Renal cortex interstitium (tissue), 15 donors: Measurements from ENCODE around the gene SLC7A1. TPM values are rescaled to one million over a fixed set of nuclear protein-coding genes. Genes with fewer than 3 reads are reported as not detected.
"Not testable (repeated sequence)": the region's sequence is repeated elsewhere in the genome, so short reads cannot be mapped to it uniquely, and the experiment has no call there.

Source experiments
- DNase-seq, 11 donors: peaks; one replicate each; pipeline ENCODE4 v3.0.0-alpha.2; 2013; ENCODE audit warnings: low read depth in 9 of 11, low spot score in 4 of 11; ENCODE audit errors: extremely low read depth in 1 of 11
- long read RNA-seq, 16 experiments: transcript quantifications; one replicate each; lab custom pipeline, GENCODE V29; 2026
- polyA plus RNA-seq, 3 donors: library from polyadenylated mRNA; unstranded; fragments of 120-200 nt; gene quantifications; one replicate each; pipeline ENCODE4 v1.2.1, GENCODE V29; 2013; ENCODE audit not compliant: insufficient read length in 3 of 3

Gene SLC7A1
- polyA plus RNA-seq = 10 to 100 TPM; 13.9 to 30.0 (median 14.8) TPM
- long read RNA-seq, donor 1, full-length matches to known transcripts = 1 of 16 reads
- long read RNA-seq, donor 1, partial matches to known transcripts = 15 of 16 reads
- long read RNA-seq, donor 1, other reads (novel, unspliced or antisense) = 0 of 16 reads
- long read RNA-seq, donor 2, full-length matches to known transcripts = 1 of 1 reads
- long read RNA-seq, donor 2, partial matches to known transcripts = 0 of 1 reads
- long read RNA-seq, donor 2, other reads (novel, unspliced or antisense) = 0 of 1 reads
- long read RNA-seq, donor 3, full-length matches to known transcripts = 1 of 1 reads
- long read RNA-seq, donor 3, partial matches to known transcripts = 0 of 1 reads
- long read RNA-seq, donor 3, other reads (novel, unspliced or antisense) = 0 of 1 reads
- long read RNA-seq, donor 4, full-length matches to known transcripts = 4 of 4 reads
- long read RNA-seq, donor 4, partial matches to known transcripts = 0 of 4 reads
- long read RNA-seq, donor 4, other reads (novel, unspliced or antisense) = 0 of 4 reads
- long read RNA-seq, donor 5 = 0 reads
- long read RNA-seq, donor 6, full-length matches to known transcripts = 3 of 3 reads
- long read RNA-seq, donor 6, partial matches to known transcripts = 0 of 3 reads
- long read RNA-seq, donor 6, other reads (novel, unspliced or antisense) = 0 of 3 reads
- long read RNA-seq, donor 7, full-length matches to known transcripts = 1 of 1 reads
- long read RNA-seq, donor 7, partial matches to known transcripts = 0 of 1 reads
- long read RNA-seq, donor 7, other reads (novel, unspliced or antisense) = 0 of 1 reads
- long read RNA-seq, donor 8, full-length matches to known transcripts = 3 of 3 reads
- long read RNA-seq, donor 8, partial matches to known transcripts = 0 of 3 reads
- long read RNA-seq, donor 8, other reads (novel, unspliced or antisense) = 0 of 3 reads
- long read RNA-seq, donor 9, full-length matches to known transcripts = 3 of 3 reads
- long read RNA-seq, donor 9, partial matches to known transcripts = 0 of 3 reads
- long read RNA-seq, donor 9, other reads (novel, unspliced or antisense) = 0 of 3 reads
- long read RNA-seq, donor 10, full-length matches to known transcripts = 1 of 1 reads
- long read RNA-seq, donor 10, partial matches to known transcripts = 0 of 1 reads
- long read RNA-seq, donor 10, other reads (novel, unspliced or antisense) = 0 of 1 reads
- long read RNA-seq, donor 11, full-length matches to known transcripts = 7 of 7 reads
- long read RNA-seq, donor 11, partial matches to known transcripts = 0 of 7 reads
- long read RNA-seq, donor 11, other reads (novel, unspliced or antisense) = 0 of 7 reads
- long read RNA-seq, donor 12, full-length matches to known transcripts = 1 of 1 reads
- long read RNA-seq, donor 12, partial matches to known transcripts = 0 of 1 reads
- long read RNA-seq, donor 12, other reads (novel, unspliced or antisense) = 0 of 1 reads
- long read RNA-seq, donor 13 = 0 reads
- long read RNA-seq, donor 14 = 0 reads
- long read RNA-seq, donor 15, full-length matches to known transcripts = 4 of 4 reads
- long read RNA-seq, donor 15, partial matches to known transcripts = 0 of 4 reads
- long read RNA-seq, donor 15, other reads (novel, unspliced or antisense) = 0 of 4 reads
- long read RNA-seq, donor 16, full-length matches to known transcripts = 13 of 13 reads
- long read RNA-seq, donor 16, partial matches to known transcripts = 0 of 13 reads
- long read RNA-seq, donor 16, other reads (novel, unspliced or antisense) = 0 of 13 reads

DNA sequence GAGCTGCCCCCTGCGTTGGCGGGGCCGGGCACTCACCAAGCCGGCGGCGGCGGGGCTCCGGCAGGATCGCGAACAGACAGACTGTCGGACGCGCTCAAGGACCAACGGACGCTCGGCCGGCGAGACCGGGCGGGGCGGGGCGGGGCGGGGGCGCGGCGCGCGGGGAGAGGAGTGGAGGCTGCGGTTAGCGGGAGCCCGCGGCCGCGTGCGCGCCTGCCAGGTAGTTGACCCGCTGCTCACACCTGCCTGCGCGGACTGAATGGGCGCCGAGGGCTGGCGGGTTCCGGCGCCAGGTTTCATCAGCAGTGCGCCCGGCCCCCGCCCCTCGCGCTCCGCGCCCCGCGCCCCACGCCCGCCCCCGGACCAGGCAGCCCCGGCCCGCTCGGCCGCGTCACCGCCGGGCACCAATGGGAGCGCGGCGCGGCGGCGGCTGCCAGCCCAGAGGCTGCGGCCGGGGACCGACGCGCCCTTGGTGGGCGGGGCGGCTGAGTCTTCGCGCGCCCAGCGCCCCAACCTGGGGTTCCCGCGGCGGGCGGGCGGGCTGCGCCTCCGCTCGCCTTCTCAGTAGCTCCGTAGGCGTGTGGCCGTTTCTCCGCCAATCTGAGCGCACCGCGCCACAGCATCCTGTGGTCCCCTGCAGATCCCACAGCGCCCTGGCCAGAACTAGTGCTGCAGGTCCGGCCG is at the start of gene SLC7A1:
SLC7A1 (minus strand) TSS at position 309 of the 684 bp plus-strand sequence. CDS start 59,500 bp downstream, outside the sequence.
- DNase-seq = peak in 10 of 11 donors; percentile 51 to 78 (median 66)

DNA sequence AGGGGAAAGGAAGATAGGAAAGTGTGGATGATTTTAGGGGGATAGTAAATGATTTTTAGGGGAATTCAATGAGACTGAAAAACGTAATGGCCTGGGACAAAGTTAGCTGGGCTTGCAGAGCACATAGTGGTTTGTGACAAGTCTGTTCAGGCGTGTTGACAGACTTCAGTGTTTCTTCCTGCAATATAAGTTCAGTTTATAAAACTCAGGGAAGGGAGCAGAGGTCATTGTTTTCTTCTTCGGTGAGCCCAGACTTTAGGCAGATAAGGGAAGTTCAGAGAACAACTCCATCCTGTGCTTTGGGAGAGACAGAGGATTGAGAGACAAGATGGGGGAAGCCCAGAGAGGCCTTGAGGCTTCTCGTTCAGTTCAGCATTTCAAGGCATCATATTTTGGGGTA is 45.2 kb upstream of the SLC7A1 start:
- DNase-seq = no peak

DNA sequence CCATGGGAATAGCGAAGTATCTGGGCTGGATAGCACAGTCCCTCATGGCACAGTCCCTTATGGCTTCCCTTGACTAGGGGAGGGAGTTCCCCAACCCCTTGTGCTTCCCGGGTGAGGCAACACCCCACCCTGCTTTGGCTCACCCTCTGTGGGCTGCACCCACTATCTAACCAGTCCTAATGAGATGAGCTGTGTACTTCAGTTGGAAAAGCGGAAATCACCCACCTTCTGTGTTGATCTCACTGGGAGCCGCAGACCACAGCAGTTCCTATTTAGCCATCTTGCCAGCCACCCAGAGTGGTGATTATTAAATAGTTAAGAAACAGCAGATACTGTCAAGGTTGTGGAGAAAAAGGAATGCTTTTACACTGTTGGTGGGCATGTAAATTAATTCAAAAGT is 41.3 kb upstream of the SLC7A1 start:
- DNase-seq = not testable (repeated sequence)

DNA sequence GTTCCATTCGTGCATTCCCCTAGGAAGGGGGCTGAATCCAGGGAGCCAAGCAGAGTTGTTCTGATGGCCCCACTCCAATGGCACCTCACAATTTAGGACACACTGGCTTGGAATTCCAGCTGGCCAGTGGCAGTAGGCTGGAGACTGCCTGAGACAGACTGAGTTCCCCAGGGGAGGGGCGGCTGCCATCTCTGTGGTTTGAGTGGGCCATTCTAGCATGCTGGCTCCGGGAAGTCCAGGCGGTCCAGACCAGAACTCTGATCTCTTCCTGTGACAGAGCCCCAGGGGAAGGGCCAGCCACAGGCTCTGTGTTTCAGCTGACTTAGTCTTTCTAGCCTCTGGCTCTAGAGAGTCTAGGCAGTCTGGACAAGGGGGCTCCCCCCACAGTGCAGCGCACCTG is 29.5 kb upstream of the SLC7A1 start:
- DNase-seq = no peak

DNA sequence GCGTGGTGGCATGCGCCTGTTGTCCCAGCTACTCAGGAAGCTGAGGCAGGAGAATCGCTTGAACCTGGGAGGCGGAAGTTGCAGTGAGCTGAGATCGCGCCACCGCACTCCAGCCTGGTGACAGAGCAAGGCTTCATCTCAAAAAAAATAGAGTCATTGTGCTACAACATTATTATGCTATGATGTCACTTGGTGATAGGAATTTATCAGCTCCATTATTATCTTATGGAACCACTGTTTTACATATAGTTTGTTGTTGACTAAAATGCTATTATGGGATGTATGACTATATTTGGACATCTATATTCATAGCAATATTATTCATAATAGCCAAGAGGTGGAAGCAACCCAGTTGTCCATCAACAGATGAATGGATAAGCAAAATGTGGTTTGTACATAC is 26.4 kb upstream of the SLC7A1 start:
- no peak for DNase-seq

DNA sequence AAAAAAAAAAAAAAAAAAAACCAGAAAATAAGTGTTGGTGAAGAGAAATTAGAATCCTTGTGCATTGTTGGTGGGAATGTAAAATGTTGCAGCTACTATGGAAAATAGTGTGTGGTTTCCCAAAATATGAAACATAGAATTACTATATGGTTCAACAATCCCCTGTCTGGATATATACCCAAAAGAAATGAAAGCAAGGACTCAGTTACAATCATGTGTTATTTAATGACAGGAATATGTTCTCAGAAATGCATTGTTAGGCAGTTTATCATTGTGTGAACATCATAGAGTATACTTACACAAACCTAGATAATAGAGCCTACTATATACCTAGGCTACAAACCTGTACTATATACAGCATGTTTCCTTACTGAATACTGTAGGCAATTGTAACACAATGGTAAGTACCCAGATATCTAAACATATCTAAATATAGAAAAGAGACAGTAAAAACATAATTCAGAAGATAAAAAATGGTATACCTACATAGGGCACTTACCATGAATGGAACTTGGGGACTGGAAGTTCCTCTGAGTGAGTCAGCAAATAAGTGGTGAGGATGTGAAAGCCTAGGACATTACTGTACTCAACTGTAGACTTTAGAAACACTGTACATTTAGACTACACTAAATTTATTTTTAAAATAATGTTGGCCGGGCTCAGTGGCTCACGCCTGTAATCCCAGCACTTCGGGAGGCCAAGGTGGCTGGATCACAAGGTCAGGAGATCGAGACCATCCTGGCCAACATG is 25.7 kb upstream of the SLC7A1 start:
- DNase-seq = no peak

DNA sequence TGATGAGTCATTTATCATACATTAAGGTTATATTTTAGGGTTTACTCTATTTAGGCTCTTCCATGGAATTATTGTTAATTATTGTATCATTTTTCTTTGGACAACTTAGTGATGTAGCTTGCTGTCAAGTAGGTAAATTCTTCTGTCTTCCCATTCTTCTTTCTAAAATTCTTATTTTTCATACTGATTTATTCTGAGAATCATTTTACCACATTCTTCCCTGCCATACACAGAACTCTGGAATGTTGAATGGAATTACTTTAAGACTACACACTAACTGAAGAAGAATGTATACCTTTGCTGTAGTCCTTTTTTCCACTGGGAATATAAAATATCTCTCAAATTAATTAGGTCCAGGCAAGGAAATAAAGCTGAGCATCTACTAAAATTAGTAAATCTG is 24.5 kb upstream of the SLC7A1 start:
- DNase-seq = no peak

DNA sequence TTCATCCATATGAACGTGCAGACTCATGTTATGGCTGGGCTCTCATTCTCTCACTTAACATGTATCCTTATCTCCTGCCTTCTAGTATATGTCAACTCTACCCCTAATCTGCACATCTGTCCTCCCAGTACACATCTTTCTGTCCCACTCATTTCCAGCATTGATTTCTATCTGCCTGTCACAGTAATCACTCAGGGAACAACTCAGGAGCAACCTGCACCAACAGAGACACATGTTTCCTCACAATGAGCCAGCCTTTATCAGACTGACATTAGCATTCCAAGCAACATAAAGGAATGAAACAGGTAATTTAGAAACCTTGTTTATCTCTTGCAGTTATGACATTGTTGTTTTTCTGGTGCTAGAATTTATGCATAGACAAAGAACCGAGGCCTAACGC is 17.6 kb upstream of the SLC7A1 start:
- DNase-seq = no peak

DNA sequence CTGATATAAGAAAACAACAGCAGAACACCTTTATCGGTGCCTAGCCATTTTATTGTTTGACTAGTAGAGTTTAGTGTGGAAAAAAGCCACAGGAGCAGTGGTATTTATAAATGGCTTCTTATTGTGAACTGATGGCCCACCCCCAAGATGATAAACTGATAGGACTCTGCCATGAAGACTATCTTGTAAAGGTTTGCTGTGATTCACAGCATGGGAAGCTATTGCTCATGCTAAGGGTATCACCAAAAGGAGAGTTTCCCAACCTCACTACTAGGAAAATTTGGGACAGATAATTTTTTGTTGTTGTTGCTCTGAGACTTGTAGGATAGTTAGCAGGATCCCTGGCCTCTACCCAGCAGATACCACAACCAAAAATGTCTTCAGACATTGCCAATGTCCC is 12.0 kb upstream of the SLC7A1 start:
- DNase-seq = no peak

DNA sequence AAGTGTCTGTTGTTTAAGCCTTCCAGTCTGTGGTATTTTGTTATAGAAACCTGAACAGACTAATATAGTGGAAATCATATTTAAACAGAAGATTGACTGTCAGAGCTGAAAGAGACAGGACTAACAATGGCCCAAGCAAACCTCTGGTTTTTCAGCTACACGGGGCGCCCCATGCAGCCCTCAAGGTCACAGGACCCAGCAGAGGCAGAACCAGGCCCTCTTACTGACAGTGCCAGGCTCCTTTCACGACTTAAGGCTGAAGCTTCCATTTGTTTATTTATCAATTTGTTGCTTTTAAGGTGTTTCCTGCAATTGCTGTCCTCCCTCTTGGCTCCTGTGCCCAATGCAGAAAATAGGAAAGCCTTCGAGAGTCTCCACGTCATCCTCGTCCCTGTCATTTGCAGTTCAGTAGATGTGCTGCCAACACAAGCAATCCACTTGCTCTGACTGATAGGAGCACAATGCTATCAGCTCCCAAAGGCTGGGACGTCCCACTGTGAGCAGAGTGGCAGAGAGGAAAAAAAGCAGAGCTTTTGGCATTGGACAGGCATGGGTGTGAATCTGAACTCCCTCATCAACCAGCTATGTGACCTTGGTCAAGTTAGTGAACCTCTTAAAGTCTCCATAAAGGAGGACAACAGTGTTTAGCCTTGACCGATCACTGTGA is 10.5 kb upstream of the SLC7A1 start:
- DNase-seq = no peak

DNA sequence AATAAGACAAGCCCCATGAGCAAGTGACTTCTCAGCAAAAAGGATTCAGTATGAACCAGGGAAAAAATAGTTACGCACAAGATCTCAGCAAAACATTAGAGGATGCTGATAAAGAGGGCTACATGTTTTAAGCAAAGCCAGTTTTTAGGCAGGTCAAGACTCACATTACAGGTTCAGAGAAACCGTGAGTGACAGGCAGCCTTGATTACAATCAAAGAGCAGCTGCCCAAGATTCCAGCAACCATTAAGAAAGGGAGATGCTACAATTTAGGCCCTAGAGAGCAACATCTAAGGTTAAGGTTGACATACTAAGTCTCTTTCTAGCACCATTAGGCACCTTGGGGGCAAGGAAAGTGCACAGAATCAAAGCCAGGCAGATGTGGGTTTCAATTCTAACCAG is 2.8 kb upstream of the SLC7A1 start:
- DNase-seq = no peak

DNA sequence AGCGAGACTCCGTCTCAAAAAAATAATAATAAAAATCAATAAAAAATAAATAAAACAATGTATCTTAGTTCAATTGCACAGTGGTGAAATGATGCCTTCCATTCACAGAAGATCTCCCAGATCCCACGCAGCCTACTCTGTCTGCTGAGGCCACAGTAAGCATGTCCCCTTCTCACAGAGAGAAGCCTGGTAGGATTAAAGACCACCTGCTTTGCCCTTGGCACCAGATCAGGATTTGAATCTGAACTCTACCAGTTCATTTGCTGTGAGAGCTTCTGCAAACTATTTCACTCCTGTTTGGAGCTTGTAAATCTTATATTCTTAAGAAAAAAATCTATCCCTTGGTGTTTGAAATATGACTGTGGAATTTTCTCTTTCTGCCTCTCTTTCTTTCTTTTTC is 2.2 kb upstream of the SLC7A1 start:
- no peak for DNase-seq

DNA sequence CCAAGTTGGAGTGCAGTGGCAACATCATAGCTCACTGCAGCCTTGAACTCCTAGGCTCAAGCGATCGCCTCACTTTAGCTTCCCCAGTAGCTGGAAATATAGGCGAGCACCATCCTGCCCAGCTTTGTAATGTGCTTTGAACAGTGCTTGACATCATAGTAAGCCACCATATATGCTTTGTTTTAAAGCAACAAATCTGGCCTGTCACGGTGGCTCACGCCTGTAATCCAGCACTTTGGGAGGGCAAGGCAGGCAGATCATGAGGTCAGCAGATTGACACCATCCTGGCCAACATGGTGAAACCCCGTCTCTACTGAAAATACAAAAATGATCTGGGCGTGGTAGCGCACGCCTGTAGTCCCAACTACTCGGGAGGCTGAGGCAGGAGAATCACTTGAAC is 1.8 kb upstream of the SLC7A1 start:
- no peak for DNase-seq

DNA sequence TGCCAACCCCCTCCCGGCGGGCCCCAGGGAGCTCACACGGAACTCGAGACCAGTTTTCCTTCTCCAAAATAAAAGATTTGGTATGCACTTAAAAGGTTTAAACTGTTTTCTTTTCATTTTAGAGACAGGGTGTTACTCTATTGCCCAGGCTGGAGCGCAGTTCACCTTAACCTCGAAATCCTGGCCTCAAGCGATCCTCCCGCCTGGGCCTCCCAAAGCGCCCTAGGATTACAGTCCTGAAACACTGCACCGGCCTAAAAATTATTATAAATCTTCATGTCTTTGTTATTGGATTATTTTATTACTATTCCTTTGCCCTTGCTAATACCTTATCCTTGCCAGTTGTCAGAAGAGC is 553 bp upstream of the SLC7A1 start:
- DNase-seq = no peak

DNA sequence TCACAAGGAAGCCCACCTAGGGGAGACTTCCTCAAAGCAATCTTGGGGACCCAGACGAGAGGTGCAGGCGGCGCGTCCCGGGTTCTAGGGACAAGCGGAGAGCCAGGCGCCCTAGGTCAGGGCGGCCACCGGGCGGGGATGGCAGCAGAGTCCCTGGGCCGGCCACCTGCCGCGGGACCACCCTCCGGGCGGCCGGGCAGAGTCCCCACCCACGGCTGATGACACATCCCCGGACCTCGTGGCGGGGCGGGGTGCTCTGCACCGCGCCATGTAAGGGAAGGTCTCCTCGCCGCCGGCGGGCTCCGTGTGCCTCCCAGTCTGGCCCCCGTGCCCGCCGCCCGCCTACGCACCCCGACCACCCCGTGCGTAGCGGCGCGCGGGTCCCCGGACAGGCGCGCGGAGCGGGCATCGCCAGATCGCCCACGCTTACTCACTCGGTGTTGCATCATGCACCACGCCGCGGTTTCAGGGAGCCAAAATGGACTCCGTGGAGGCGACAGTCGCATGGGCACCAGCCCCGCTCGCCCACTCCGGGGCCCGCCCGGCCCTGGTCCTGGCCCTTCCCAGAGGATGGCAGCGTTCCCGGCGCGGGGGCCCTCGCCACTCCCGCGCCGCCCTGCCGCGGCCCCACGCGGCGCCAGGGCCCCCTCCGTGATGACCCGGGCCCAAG is 643 bp downstream of the SLC7A1 start:
- DNase-seq = peak in 1 of 11 donors; percentile 39

DNA sequence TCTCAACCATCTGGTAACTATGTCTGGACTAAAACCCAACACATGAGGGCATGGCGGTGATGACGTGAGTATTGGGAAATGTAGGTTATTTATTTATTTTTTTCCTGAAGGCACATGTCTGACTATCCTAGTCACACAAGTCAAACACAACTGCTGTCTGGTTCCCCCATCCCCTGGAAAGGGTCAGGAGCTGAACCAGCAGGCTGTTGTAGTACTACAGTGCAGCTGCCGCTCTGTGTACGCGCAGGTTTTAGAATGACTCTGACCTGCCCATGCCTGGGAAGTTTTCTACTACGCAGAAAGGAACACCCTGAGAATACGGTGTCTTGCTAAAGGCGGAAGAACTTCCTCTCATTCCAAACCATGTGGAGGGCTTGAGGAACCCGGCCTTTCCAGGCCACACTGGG is 1.2 kb downstream of the SLC7A1 start:
- no peak for DNase-seq
